ENCODE measurements around the gene METTL25. TPM values are rescaled to one million over a fixed set of nuclear protein-coding genes. Genes with fewer than 3 reads are reported as not detected.
"Not testable (repeated sequence)": the region's sequence is repeated elsewhere in the genome, so short reads cannot be mapped to it uniquely, and the experiment has no call there.

The METTL25 gene
- total RNA-seq, 2 donors from 2014 or later = 5.1 to 5.4 TPM

GRCh38 chr12:82360834-82361233 is 2.5 kb downstream of the METTL25 start:
- ATAC-seq (replicated peaks in 1 of 2); H3K4me3 Mint-ChIP-seq; H3K27ac Mint-ChIP-seq; H3K27me3 Mint-ChIP-seq (ENCODE audit: low read depth); H3K9me3 Mint-ChIP-seq; DNase-seq: not testable (repeated sequence)
- H3K36me3 Mint-ChIP-seq (ENCODE audit: insufficient read depth in 2 of 2) = peaks cover 3 to 20% of the 10 kb centered on the region in 2 donors
- H3K4me1 Mint-ChIP-seq (ENCODE audit: low read depth) = peaks cover 35% of the 10 kb centered on the region

- DNase-seq (no peak), ATAC-seq (replicated peaks in 1 of 2) (no peak)
- H3K27ac Mint-ChIP-seq = no peak overlapping the region
- H3K4me1 Mint-ChIP-seq (ENCODE audit: low read depth) = peaks cover 32% of the 10 kb centered on the region
- no peak overlapping the region for H3K4me3 Mint-ChIP-seq
- no peaks in the 10 kb centered on the region for H3K9me3 Mint-ChIP-seq
- H3K27me3 Mint-ChIP-seq (ENCODE audit: low read depth) = no peaks in the 10 kb centered on the region
- H3K36me3 Mint-ChIP-seq (ENCODE audit: insufficient read depth in 2 of 2) = peaks cover 3 to 16% of the 10 kb centered on the region in 2 donors
These were observed 3.2 kb downstream of the METTL25 start for GRCh38 chr12:82361461-82361915.

GRCh38 chr12:82363990-82364389 is 5.7 kb downstream of the METTL25 start:
- ATAC-seq (replicated peaks in 1 of 2) (no peak), DNase-seq (no peak)
- Mint-ChIP-seq H3K27ac (no peak overlapping the region), H3K4me1 (ENCODE audit: low read depth) (peaks cover 23% of the 10 kb centered on the region), H3K27me3 (ENCODE audit: low read depth) (no peaks in the 10 kb centered on the region), H3K4me3 (no peak overlapping the region), H3K36me3 (ENCODE audit: insufficient read depth in 2 of 2) (peaks cover 0 to 7% of the 10 kb centered on the region in 2 donors), H3K9me3 (no peaks in the 10 kb centered on the region)

- no peak overlapping the region for H3K27ac Mint-ChIP-seq
- ATAC-seq (replicated peaks in 1 of 2) (no peak), DNase-seq (no peak)
- H3K27me3 Mint-ChIP-seq (ENCODE audit: low read depth) = no peaks in the 10 kb centered on the region
- peaks cover 1 to 5% of the 10 kb centered on the region in 2 donors for H3K36me3 Mint-ChIP-seq (ENCODE audit: insufficient read depth in 2 of 2)
- no peaks in the 10 kb centered on the region for H3K9me3 Mint-ChIP-seq
- peaks cover 4% of the 10 kb centered on the region for H3K4me1 Mint-ChIP-seq (ENCODE audit: low read depth)
- H3K4me3 Mint-ChIP-seq = no peak overlapping the region
These were observed 7.9 kb downstream of the METTL25 start for GRCh38 chr12:82366197-82366596.

- no peak overlapping the region for H3K4me3 Mint-ChIP-seq
- ATAC-seq (replicated peaks in 1 of 2) (no peak), DNase-seq (no peak)
- no peak overlapping the region for H3K27ac Mint-ChIP-seq
- no peaks in the 10 kb centered on the region for H3K4me1 Mint-ChIP-seq (ENCODE audit: low read depth)
- H3K9me3 Mint-ChIP-seq = peaks cover 0 to 6% of the 10 kb centered on the region in 2 donors
- peaks cover 8 to 9% of the 10 kb centered on the region in 2 donors for H3K36me3 Mint-ChIP-seq (ENCODE audit: insufficient read depth in 2 of 2)
- no peaks in the 10 kb centered on the region for H3K27me3 Mint-ChIP-seq (ENCODE audit: low read depth)
These were observed 16.9 kb downstream of the METTL25 start for GRCh38 chr12:82375201-82375600.

- H3K27ac Mint-ChIP-seq = no peak overlapping the region
These were observed 20.7 kb downstream of the METTL25 start for GRCh38 chr12:82378997-82379396.

GRCh38 chr12:82383930-82384552 is 25.7 kb downstream of the METTL25 start:
- no peak for DNase-seq
- no peak for ATAC-seq (replicated peaks in 1 of 2)
- Mint-ChIP-seq H3K36me3 (ENCODE audit: insufficient read depth in 2 of 2) (peaks cover 0 to 1% of the 10 kb centered on the region in 2 donors), H3K4me1 (ENCODE audit: low read depth) (no peaks in the 10 kb centered on the region), H3K9me3 (no peaks in the 10 kb centered on the region), H3K27me3 (ENCODE audit: low read depth) (no peaks in the 10 kb centered on the region), H3K4me3 (no peak overlapping the region), H3K27ac (no peak overlapping the region)

More at GRCh38 chr12:82378997-82379396, 20.7 kb downstream of the METTL25 start:
- H3K4me1 Mint-ChIP-seq (ENCODE audit: low read depth) = no peaks in the 10 kb centered on the region
- no peak overlapping the region for H3K4me3 Mint-ChIP-seq
- peaks cover 4 to 5% of the 10 kb centered on the region in 2 donors for H3K36me3 Mint-ChIP-seq (ENCODE audit: insufficient read depth in 2 of 2)
- H3K9me3 Mint-ChIP-seq = peaks cover 0 to 4% of the 10 kb centered on the region in 2 donors
- DNase-seq = no peak
- H3K27me3 Mint-ChIP-seq (ENCODE audit: low read depth) = no peaks in the 10 kb centered on the region
- ATAC-seq (replicated peaks in 1 of 2) = no peak

GRCh38 chr12:82398879-82399278 is 40.5 kb downstream of the METTL25 start:
- no peak for ATAC-seq (replicated peaks in 1 of 2)
- Mint-ChIP-seq H3K36me3 (ENCODE audit: insufficient read depth in 2 of 2) (peaks cover 0 to 4% of the 10 kb centered on the region in 2 donors), H3K27ac (no peak overlapping the region), H3K9me3 (no peaks in the 10 kb centered on the region), H3K27me3 (ENCODE audit: low read depth) (no peaks in the 10 kb centered on the region), H3K4me3 (no peak overlapping the region), H3K4me1 (ENCODE audit: low read depth) (no peaks in the 10 kb centered on the region)
- DNase-seq = no peak

- Mint-ChIP-seq H3K27ac (no peak overlapping the region), H3K36me3 (ENCODE audit: insufficient read depth in 2 of 2) (no peaks in the 10 kb centered on the region), H3K27me3 (ENCODE audit: low read depth) (no peaks in the 10 kb centered on the region), H3K4me1 (ENCODE audit: low read depth) (no peaks in the 10 kb centered on the region), H3K4me3 (no peak overlapping the region), H3K9me3 (no peaks in the 10 kb centered on the region)
- DNase-seq = no peak
- no peak for ATAC-seq (replicated peaks in 1 of 2)
These were observed 42.5 kb downstream of the METTL25 start for GRCh38 chr12:82400819-82401218.

- Mint-ChIP-seq H3K36me3 (ENCODE audit: insufficient read depth in 2 of 2) (no peaks in the 10 kb centered on the region), H3K4me1 (ENCODE audit: low read depth) (no peaks in the 10 kb centered on the region), H3K9me3 (no peaks in the 10 kb centered on the region), H3K4me3 (no peak overlapping the region), H3K27me3 (ENCODE audit: low read depth) (no peaks in the 10 kb centered on the region), H3K27ac (no peak overlapping the region)
- no peak for ATAC-seq (replicated peaks in 1 of 2)
- no peak for DNase-seq
These were observed 48.3 kb downstream of the METTL25 start for GRCh38 chr12:82406651-82407050.

- Mint-ChIP-seq H3K9me3 (no peaks in the 10 kb centered on the region), H3K4me3 (no peak overlapping the region), H3K36me3 (ENCODE audit: insufficient read depth in 2 of 2) (no peaks in the 10 kb centered on the region), H3K27me3 (ENCODE audit: low read depth) (no peaks in the 10 kb centered on the region), H3K27ac (no peak overlapping the region), H3K4me1 (ENCODE audit: low read depth) (no peaks in the 10 kb centered on the region)
- no peak for DNase-seq
- no peak for ATAC-seq (replicated peaks in 1 of 2)
These were observed 49.2 kb downstream of the METTL25 start for GRCh38 chr12:82407481-82407880.

GRCh38 chr12:82408844-82409243 is 50.5 kb downstream of the METTL25 start:
- H3K4me1 Mint-ChIP-seq (ENCODE audit: low read depth) = no peaks in the 10 kb centered on the region
- H3K27me3 Mint-ChIP-seq (ENCODE audit: low read depth) = no peaks in the 10 kb centered on the region
- no peak overlapping the region for H3K27ac Mint-ChIP-seq
- no peak overlapping the region for H3K4me3 Mint-ChIP-seq
- H3K36me3 Mint-ChIP-seq (ENCODE audit: insufficient read depth in 2 of 2) = no peaks in the 10 kb centered on the region
- DNase-seq (no peak), ATAC-seq (replicated peaks in 1 of 2) (no peak)
- H3K9me3 Mint-ChIP-seq = no peaks in the 10 kb centered on the region

GRCh38 chr12:82411546-82412230 is 53.4 kb downstream of the METTL25 start:
- Mint-ChIP-seq H3K9me3 (no peaks in the 10 kb centered on the region), H3K27ac (no peak overlapping the region), H3K4me3 (no peak overlapping the region), H3K4me1 (ENCODE audit: low read depth) (no peaks in the 10 kb centered on the region), H3K27me3 (ENCODE audit: low read depth) (no peaks in the 10 kb centered on the region), H3K36me3 (ENCODE audit: insufficient read depth in 2 of 2) (no peaks in the 10 kb centered on the region)
- DNase-seq (no peak), ATAC-seq (replicated peaks in 1 of 2) (no peak)

All from activated T-cell treated with anti-CD3 and anti-CD28 coated beads, Interleukin-2, amount 50 U/mL, for 72 hours (primary cell).